GM23338 (cell line): ENCODE measurements around the gene DUSP5. TPM values are rescaled to one million over a fixed set of nuclear protein-coding genes. Genes with fewer than 3 reads are reported as not detected.

Experiments used
- polyA plus RNA-seq: library from polyadenylated mRNA; unstranded; fragments of >200 nt; fragmentation: Nextera tagmentation; extraction: Ambion mirVana; gene quantifications from 2 replicates; pipeline ENCODE4 v1.2.1, GENCODE V29; 2016
- total RNA-seq: library from RNA; depleted of rRNA; stranded (reverse); fragments of >200 nt; shearing (Covaris generic); gene quantifications from 2 replicates; pipeline ENCODE4 v1.2.3, GENCODE V29; 2014; rRNA removed

Gene DUSP5
- total and polyA plus RNA-seq, 2 experiments from 2014 or later: 10.8 to 35.9 TPM

Other genes starting within 250 kb of the DUSP5 start
- 28.4 and 29.9 TPM in 2 replicates for gene SMNDC1, start 193.0 kb upstream of the DUSP5 start, total RNA-seq
- 41.9 and 45.1 TPM in 2 replicates for gene SMNDC1, start 193.0 kb upstream of the DUSP5 start, polyA plus RNA-seq
- gene SMC3, start 69.8 kb downstream of the DUSP5 start, total RNA-seq: 72.3 and 72.8 TPM in 2 replicates
- 237 and 320 TPM in 2 replicates for gene SMC3, start 69.8 kb downstream of the DUSP5 start, polyA plus RNA-seq
- 0.04 and 0.17 TPM in 2 replicates for gene RBM20, start 146.4 kb downstream of the DUSP5 start, total RNA-seq
- 0.03 and 0.05 TPM in 2 replicates for gene RBM20, start 146.4 kb downstream of the DUSP5 start, polyA plus RNA-seq